Subcutaneous abdominal adipose tissue (tissue), 5 donors: ENCODE measurements around the gene RPL14.

ENCODE experiments used
- H3K27ac ChIP-seq: one replicate; pipeline ENCODE4 v1.7.0; 2013; ENCODE audit warnings: low read depth, mild to moderate bottlenecking, inconsistent platforms, low read length, moderate library complexity
- H3K27me3 ChIP-seq, 5 donors: one replicate each; pipeline ENCODE4 v1.7.0; 2013; ENCODE audit warnings: low read length in 5 of 5, inconsistent platforms in 1 of 5; ENCODE audit not compliant: control insufficient read depth in 5 of 5, insufficient read depth in 4 of 5
- H3K36me3 ChIP-seq, 5 donors: one replicate each; pipeline ENCODE4 v1.7.0; 2013; ENCODE audit warnings: low read length in 5 of 5; ENCODE audit not compliant: control insufficient read depth in 5 of 5, insufficient read depth in 5 of 5
- H3K4me1 ChIP-seq, 5 donors: one replicate each; pipeline ENCODE4 v1.7.0; 2013; ENCODE audit warnings: low read length in 5 of 5, mild to moderate bottlenecking in 3 of 5, moderate library complexity in 1 of 5; ENCODE audit not compliant: control insufficient read depth in 5 of 5, insufficient read depth in 5 of 5
- H3K4me3 ChIP-seq, 5 donors: one replicate each; pipeline ENCODE4 v1.7.0; 2013; ENCODE audit warnings: low read length in 5 of 5, low read depth in 1 of 5
- H3K9ac ChIP-seq, 5 donors: one replicate each; pipeline ENCODE4 v1.7.0; 2013; ENCODE audit warnings: low read length in 5 of 5, mild to moderate bottlenecking in 4 of 5, moderate library complexity in 3 of 5
- H3K9me3 ChIP-seq, 5 donors: one replicate each; pipeline ENCODE4 v1.7.0; 2013; ENCODE audit warnings: low read length in 5 of 5; ENCODE audit not compliant: control insufficient read depth in 5 of 5
- donor health status: healthy.
- donor health status: healthy.
- donor health status: healthy.
- donor health status: healthy.
- donor health status: healthy.

Gene RPL14

DNA sequence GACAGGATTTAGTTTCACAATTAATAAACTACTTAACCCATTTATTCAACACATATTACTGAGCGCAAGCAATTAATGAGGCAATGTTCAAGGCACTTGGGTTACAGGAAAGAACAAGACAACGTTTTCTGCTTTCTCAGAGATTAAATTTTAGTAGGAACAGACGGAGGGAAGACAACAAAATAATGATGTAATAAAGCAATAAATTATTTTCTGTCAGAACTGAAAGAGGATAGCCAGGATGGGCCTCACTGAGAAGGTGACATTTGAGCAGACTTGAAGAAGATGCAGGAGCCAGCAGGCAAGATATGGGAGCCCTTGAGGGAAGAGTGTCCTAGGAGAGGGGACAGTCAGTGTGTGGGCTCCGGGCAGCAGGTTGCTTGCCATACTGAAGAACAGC, 11.3 kb upstream of the RPL14 start:
- Histone ChIP-seq H3K9ac (no peak overlapping the region), H3K27me3 (no peaks in the 10 kb centered on the region), H3K9me3 (no peaks in the 10 kb centered on the region), H3K4me3 (no peak overlapping the region), H3K4me1 (no peaks in the 10 kb centered on the region), H3K27ac (no peak overlapping the region), H3K36me3 (peaks cover 12 to 31% (median 14%) of the 10 kb centered on the region in 5 donors)

DNA sequence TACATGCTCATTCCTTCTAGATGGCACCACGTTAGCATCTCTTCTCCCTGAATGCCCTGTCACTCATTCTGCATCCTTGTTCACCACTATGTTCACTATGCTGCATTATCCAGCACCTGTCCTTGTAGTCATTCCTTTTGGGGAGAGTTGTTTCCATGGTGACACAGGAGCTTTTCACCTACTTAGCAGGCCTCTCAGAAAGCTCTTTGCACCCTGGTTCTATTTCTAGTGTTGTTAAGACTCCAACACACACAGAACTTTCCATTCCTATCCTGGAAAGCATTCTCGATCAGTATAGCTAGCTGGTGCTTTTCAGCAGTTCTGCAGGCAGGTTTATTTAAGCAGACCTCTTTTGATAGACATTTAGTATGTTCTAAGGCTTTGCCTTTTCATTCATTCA, 6.7 kb upstream of the RPL14 start:
- H3K9me3 ChIP-seq: no peaks in the 10 kb centered on the region
- no peak overlapping the region for H3K4me3 ChIP-seq
- peaks cover 12 to 27% (median 16%) of the 10 kb centered on the region in 5 donors for H3K36me3 ChIP-seq
- no peak overlapping the region for H3K27ac ChIP-seq
- peaks cover 0 to 17% (median 16%) of the 10 kb centered on the region in 5 donors for H3K4me1 ChIP-seq
- no peaks in the 10 kb centered on the region for H3K27me3 ChIP-seq
- H3K9ac ChIP-seq: no peak overlapping the region

DNA sequence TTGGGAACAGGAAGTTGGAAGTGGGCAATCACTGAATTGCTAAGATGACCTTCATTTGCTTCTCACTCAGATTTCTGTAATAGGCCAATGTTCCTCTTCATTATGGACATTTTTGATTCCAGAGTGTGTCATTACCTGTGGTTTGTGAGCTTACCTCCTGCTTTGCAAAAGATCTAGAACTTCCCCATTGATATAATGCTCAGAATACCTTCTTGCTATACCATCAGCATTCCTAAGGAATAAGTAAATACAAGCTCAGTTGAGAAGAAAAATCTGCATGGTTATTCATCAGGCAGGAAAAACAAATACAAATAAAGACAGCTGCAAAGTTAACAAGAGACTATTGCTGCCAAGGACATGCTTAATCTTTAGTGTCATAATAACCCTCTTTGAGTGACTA, 5.6 kb upstream of the RPL14 start:
- H3K9ac ChIP-seq: no peak overlapping the region
- peaks cover 4 to 17% (median 6%) of the 10 kb centered on the region in 5 donors for H3K36me3 ChIP-seq
- H3K4me1 ChIP-seq: peaks cover 0 to 23% (median 22%) of the 10 kb centered on the region in 5 donors
- no peak overlapping the region for H3K4me3 ChIP-seq
- H3K27ac ChIP-seq: no peak overlapping the region
- no peaks in the 10 kb centered on the region for H3K27me3 ChIP-seq
- H3K9me3 ChIP-seq: no peaks in the 10 kb centered on the region

DNA sequence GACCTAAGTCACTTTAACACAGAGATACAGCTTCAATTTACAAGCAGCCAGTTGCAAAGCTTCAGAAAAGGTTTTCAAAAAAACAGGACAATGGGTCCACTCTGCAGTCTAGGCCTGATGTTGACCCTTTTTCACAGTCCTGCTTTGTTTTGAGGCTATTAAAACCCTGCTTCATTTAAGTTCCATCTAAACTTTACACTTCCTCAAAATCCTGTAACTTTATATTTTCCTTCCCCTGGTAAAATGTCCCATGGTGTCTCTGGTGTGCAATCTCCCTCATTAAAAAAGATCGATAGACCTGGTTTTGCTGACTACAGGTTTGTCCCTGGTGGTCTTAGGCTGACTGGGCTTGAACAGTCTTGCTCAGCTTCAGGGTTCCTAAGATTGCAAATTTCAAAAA, 5.1 kb upstream of the RPL14 start:
- H3K9me3 ChIP-seq: no peaks in the 10 kb centered on the region
- peak overlapping the region in 4 of 5 donors; percentile 80 to 99 (median 95) for H3K4me3 ChIP-seq
- H3K27me3 ChIP-seq: no peaks in the 10 kb centered on the region
- H3K9ac ChIP-seq: peak overlapping the region in 3 of 5 donors; percentile 82 to 94 (median 85)
- H3K27ac ChIP-seq: peak overlapping the region; percentile 90
- H3K36me3 ChIP-seq: peaks cover 4 to 16% (median 6%) of the 10 kb centered on the region in 5 donors
- H3K4me1 ChIP-seq: peaks cover 0 to 25% (median 23%) of the 10 kb centered on the region in 5 donors

DNA sequence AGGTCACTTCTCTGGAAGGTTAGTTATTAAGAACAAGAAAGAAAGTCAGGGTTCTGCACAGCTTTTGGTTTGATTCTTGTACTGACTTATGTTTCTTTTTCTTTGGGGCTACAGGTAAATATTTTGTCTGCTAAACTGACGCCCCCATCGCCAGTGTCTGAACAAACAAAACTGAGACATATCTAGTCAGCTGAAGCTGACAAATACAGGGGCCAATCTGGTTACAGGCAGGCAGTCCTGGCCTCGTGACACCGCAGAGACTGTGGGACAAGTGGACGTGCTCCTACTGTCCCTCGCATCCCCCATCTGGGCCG, 4.6 kb upstream of the RPL14 start:
- H3K27me3 ChIP-seq: no peaks in the 10 kb centered on the region
- H3K4me3 ChIP-seq: peak overlapping the region; percentile 80 to 99 (median 95)
- H3K9ac ChIP-seq: peak overlapping the region; percentile 76 to 94 (median 85)
- H3K9me3 ChIP-seq: no peaks in the 10 kb centered on the region
- H3K4me1 ChIP-seq: peaks cover 0 to 26% (median 24%) of the 10 kb centered on the region in 5 donors
- peak overlapping the region; percentile 90 for H3K27ac ChIP-seq
- H3K36me3 ChIP-seq: peaks cover 4 to 16% (median 6%) of the 10 kb centered on the region in 5 donors

DNA sequence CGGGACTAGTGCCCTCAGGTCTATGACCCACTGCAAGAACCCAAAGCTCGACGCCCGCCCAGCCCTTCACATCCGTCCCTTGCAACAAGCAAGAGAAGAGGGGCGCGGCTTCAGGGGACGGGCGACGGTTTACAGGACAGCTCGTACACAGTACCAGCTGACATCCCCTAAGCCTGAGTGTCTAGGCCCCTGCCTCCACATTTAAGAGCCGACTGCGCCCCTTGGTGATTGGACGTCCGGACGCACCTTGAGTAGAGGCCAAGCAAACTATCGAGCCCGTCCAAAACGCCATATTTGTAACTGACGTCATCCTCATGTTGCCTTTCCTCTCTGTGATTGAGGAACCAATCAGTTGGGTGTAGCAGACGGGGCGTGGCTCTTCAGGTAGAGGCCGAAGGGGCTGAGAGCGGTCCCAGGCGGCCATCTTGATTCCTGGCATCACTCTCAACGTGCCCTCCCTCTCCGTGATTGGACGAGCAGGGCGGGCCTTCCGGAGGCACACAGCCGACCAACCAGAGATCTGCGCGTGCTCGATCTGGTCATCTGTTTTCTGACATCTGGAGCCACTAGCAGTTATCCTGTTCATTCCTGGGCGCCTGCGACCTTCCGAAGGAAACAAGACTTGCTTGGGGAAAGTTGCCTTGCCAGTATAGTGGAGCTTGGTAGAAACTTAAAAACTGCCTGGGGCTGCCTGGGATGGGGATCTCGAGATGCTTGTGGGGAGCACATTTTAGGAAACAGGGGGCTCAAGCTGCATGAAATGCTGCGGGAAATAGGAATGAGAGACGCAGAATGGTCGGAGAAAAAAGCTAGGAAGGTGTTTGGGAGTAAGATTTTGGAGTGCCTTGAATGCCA, 4.0 kb upstream of the RPL14 start:
- peaks cover 2 to 16% (median 6%) of the 10 kb centered on the region in 5 donors for H3K36me3 ChIP-seq
- peak overlapping the region; percentile 80 to 99 (median 95) for H3K4me3 ChIP-seq
- no peaks in the 10 kb centered on the region for H3K9me3 ChIP-seq
- H3K27ac ChIP-seq: peak overlapping the region; percentile 90
- H3K27me3 ChIP-seq: no peaks in the 10 kb centered on the region
- H3K4me1 ChIP-seq: peaks cover 0 to 32% (median 30%) of the 10 kb centered on the region in 5 donors
- H3K9ac ChIP-seq: peak overlapping the region; percentile 76 to 94 (median 85)

DNA sequence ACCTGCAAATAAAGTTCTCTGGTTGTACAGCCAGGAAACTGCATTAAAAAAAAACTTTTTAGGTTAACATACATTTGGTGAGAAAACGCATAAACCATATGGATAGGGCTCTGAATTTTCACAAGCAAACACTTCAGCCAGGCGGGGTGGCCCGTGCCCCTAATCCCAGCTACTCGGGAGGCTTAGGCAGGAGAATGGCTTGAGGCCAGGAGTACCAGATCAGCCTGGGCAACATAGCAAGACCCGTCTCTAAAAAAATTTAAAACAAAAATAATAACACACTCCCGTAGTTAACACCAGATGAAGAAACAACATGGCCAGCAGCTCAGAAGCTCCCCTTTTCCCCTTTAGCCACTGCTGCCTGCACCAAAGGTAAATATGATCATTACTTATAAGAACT, 3.2 kb upstream of the RPL14 start:
- Histone ChIP-seq H3K27ac (peak overlapping the region; percentile 83), H3K9me3 (no peaks in the 10 kb centered on the region), H3K9ac (peak overlapping the region in 3 of 5 donors; percentile 56 to 94 (median 84)), H3K4me1 (peaks cover 0 to 39% (median 36%) of the 10 kb centered on the region in 5 donors), H3K36me3 (peaks cover under 1 to 24% (median 12%) of the 10 kb centered on the region in 5 donors), H3K4me3 (peak overlapping the region in 1 of 5 donors; percentile 95), H3K27me3 (no peaks in the 10 kb centered on the region)

DNA sequence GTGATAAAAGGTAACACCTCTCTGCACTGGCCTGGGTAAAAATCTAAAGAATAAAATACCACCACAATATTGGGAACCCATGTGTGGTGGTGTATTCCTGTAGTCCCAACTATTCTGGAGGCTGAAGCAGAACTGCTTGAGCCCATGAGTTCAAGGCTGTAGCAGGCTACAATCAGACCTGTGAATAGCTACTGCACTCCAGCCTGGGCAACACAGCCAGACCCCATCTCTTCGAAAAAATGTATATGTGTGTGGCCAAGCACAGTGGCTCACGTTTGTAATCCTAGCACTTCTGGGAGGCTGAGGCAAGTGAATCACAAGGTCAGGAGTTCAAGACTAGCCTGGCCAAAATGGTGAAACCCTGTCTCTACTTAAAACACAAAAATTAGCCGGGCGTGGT, 1.8 kb upstream of the RPL14 start:
- peaks cover 0 to 39% (median 36%) of the 10 kb centered on the region in 5 donors for H3K4me1 ChIP-seq
- H3K4me3 ChIP-seq: no peak overlapping the region
- no peaks in the 10 kb centered on the region for H3K27me3 ChIP-seq
- H3K36me3 ChIP-seq: peaks cover 4 to 29% (median 20%) of the 10 kb centered on the region in 5 donors
- no peak overlapping the region for H3K27ac ChIP-seq
- no peaks in the 10 kb centered on the region for H3K9me3 ChIP-seq
- no peak overlapping the region for H3K9ac ChIP-seq

DNA sequence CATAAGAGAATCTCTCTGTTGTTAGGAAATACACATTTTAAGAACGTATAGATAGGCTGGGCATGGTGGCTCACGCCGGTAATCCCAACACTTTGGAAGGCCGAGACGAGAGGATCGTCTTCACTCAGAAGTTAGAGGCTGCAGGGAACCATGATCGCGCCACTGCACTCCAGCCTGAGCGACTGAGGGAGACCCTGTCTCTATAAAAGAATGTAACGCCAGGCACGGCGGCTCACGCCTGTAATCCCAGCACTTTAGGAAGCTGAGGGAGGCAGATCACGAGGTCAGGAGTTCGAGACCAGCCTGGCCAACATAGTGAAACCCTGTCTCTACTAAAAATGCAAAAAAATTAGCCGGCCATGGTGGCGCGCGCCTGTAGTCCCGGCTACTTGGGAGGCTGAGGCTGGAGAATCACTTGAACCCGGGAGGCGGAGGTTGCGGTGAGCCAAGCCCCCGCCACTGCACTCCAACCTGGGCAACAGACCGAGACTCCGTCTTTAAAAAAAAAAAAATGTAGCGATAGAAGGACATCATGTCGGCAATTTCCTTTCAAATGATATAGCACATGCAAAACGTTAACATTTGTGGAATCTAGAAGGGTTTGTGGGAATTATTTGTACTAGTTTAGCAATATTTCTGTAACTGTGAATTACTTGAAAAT, 730 bp upstream of the RPL14 start:
- Histone ChIP-seq H3K9me3 (no peaks in the 10 kb centered on the region), H3K4me1 (peaks cover 0 to 39% (median 36%) of the 10 kb centered on the region in 5 donors), H3K9ac (peak overlapping the region; percentile 79 to 96 (median 88)), H3K27ac (peak overlapping the region; percentile 82), H3K36me3 (peaks cover 4 to 29% (median 27%) of the 10 kb centered on the region in 5 donors), H3K27me3 (no peaks in the 10 kb centered on the region), H3K4me3 (peak overlapping the region; percentile 73 to 96 (median 95))

DNA sequence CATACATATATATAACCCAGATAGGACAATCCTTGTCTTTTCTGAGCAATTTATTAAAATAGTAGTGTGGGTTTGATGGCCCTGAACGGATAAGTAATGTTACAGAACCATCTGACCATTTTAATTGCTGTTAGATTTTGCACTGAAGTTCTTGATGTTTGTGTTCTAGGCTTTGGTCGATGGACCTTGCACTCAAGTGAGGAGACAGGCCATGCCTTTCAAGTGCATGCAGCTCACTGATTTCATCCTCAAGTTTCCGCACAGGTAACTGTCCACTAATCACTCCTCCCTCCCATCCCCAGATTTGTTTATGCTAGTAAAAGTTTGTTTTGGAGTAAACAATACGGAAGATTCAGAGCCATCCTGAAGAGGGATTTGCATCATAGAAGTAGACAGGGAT, 1.3 kb downstream of the RPL14 start:
- Histone ChIP-seq H3K36me3 (peaks cover 11 to 47% (median 45%) of the 10 kb centered on the region in 5 donors), H3K9ac (peak overlapping the region in 4 of 5 donors; percentile 87 to 96 (median 92)), H3K4me1 (peaks cover 0 to 28% (median 25%) of the 10 kb centered on the region in 5 donors), H3K27ac (peak overlapping the region; percentile 82), H3K4me3 (peak overlapping the region in 4 of 5 donors; percentile 87 to 96 (median 96)), H3K27me3 (no peaks in the 10 kb centered on the region), H3K9me3 (no peaks in the 10 kb centered on the region)
